HG02938 (cell line): Measurements from ENCODE around the gene KMT2C.

ENCODE experiments used
- ATAC-seq: cut with Tn5 transposase; IDR thresholded peaks from one replicate; pipeline ENCODE4 v1.9.1; 2021; ENCODE audit warnings: mild to moderate bottlenecking, moderate library complexity; ENCODE audit not compliant: unreplicated experiment

Gene KMT2C

GRCh38 chr7:152152267-152152666 lies 283.5 kb downstream of the KMT2C start:
- no peak for ATAC-seq

GRCh38 chr7:152149363-152149762 lies 286.4 kb downstream of the KMT2C start:
- ATAC-seq = no peak

- ATAC-seq = no peak
Measured at GRCh38 chr7:152148706-152149105, 287.1 kb downstream of the KMT2C start.

GRCh38 chr7:152145853-152146466 lies 289.8 kb downstream of the KMT2C start:
- ATAC-seq = no peak

- ATAC-seq = no peak
Measured at GRCh38 chr7:152144557-152145245, 291.1 kb downstream of the KMT2C start.

- no peak for ATAC-seq
Measured at GRCh38 chr7:152142976-152143595, 292.7 kb downstream of the KMT2C start.

GRCh38 chr7:152140560-152140959 lies 295.2 kb downstream of the KMT2C start:
- ATAC-seq = no peak

GRCh38 chr7:152140067-152140466 lies 295.7 kb downstream of the KMT2C start:
- no peak for ATAC-seq

- ATAC-seq = no peak
Measured at GRCh38 chr7:152137476-152138025, 298.3 kb downstream of the KMT2C start.

- ATAC-seq = no peak
Measured at GRCh38 chr7:152136686-152137085, 299.1 kb downstream of the KMT2C start.

GRCh38 chr7:152133804-152134203 lies 302.0 kb downstream of the KMT2C start:
- no peak for ATAC-seq

GRCh38 chr7:152132812-152133211 lies 303.0 kb downstream of the KMT2C start:
- ATAC-seq = no peak

GRCh38 chr7:152131981-152132494 lies 303.8 kb downstream of the KMT2C start:
- no peak for ATAC-seq

- no peak for ATAC-seq
Measured at GRCh38 chr7:152130658-152131590, 304.9 kb downstream of the KMT2C start.

- no peak for ATAC-seq
Measured at GRCh38 chr7:152129682-152130081, 306.1 kb downstream of the KMT2C start.

GRCh38 chr7:152128741-152129461 lies 306.9 kb downstream of the KMT2C start:
- ATAC-seq = no peak

GRCh38 chr7:152128252-152128651 lies 307.6 kb downstream of the KMT2C start:
- ATAC-seq = no peak

- no peak for ATAC-seq
Measured at GRCh38 chr7:152127229-152127628, 308.6 kb downstream of the KMT2C start.

- no peak for ATAC-seq
Measured at GRCh38 chr7:152126741-152127140, 309.1 kb downstream of the KMT2C start.

GRCh38 chr7:152122540-152122939 lies 313.3 kb downstream of the KMT2C start:
- ATAC-seq = no peak
